Testis (tissue), 2 donors: ENCODE measurements around the gene NOXO1.

Source experiments
- POLR2A ChIP-seq: fragments of 450-650 bp; IDR thresholded peaks from one replicate; pipeline ENCODE4 v1.6.1; 2017; ENCODE audit warnings: antibody characterized with exemption, mild to moderate bottlenecking, moderate library complexity
- TF ChIP-seq, protein P1 (sequence below), 3 experiments: fragments of 450-650 bp in 2 of 3; fragments of 200-600 bp in 1 of 3; sonication (generic) in 1 of 3; IDR thresholded peaks; one replicate each; pipeline ENCODE4 v1.5.1; 2016 to 2019; ENCODE audit warnings: antibody characterized with exemption in 3 of 3, mild to moderate bottlenecking in 2 of 3, moderate library complexity in 1 of 3

DNA sequence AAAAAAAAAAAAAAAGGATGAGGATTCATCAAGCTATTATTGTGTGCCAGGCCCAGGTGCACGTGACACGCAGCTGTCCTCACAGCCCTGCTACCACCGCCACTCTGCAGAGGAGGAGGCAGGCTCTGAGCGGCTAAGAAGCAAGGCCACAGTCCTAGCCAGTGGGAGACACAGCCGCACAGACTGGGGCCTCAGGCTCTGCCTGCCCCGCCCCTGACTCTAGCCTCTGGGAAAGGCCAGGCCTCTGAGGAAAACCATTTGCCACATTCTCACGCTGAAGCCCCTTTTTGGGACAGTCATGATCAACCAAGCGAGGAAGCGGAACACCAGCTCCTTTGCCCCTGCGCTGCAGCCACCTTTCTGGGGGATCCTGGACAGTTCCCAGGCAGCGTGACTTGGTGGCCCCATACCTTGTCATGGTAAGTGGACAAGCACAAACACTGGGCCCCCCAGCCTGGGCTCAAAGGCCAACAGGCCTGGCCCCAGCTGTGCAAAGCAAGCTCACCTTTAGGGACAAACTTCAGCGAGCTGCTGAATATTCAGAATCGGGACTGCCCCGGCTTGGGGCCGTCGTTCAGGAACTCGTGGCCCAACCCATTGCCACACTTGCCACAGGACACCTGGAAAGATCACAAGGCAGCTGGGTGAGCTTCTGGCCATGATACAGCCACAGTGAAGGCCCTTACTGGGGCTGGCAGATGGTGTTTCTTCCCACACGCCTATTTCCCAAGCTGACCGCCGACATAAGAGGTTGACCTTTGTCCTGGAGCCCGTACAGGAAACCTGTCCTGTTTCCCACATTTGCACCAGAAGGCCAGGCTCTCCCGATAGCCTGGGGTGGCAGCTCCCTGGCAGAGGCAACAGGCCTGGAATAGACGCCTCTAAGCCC is 40.8 kb downstream of the NOXO1 start:
- TF ChIP-seq, protein P1, sequence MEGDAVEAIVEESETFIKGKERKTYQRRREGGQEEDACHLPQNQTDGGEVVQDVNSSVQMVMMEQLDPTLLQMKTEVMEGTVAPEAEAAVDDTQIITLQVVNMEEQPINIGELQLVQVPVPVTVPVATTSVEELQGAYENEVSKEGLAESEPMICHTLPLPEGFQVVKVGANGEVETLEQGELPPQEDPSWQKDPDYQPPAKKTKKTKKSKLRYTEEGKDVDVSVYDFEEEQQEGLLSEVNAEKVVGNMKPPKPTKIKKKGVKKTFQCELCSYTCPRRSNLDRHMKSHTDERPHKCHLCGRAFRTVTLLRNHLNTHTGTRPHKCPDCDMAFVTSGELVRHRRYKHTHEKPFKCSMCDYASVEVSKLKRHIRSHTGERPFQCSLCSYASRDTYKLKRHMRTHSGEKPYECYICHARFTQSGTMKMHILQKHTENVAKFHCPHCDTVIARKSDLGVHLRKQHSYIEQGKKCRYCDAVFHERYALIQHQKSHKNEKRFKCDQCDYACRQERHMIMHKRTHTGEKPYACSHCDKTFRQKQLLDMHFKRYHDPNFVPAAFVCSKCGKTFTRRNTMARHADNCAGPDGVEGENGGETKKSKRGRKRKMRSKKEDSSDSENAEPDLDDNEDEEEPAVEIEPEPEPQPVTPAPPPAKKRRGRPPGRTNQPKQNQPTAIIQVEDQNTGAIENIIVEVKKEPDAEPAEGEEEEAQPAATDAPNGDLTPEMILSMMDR (IDR thresholded peaks at IDR 0.05) = no peak
- TF ChIP-seq POLR2A = no peak
